ENCODE results near the gene ACAN. TPM values are rescaled to one million over a fixed set of nuclear protein-coding genes. Genes with fewer than 3 reads are reported as not detected.

Gene ACAN
- total and polyA plus RNA-seq, 7 donors: 0.06 to 0.69 (median 0.12) TPM

DNA sequence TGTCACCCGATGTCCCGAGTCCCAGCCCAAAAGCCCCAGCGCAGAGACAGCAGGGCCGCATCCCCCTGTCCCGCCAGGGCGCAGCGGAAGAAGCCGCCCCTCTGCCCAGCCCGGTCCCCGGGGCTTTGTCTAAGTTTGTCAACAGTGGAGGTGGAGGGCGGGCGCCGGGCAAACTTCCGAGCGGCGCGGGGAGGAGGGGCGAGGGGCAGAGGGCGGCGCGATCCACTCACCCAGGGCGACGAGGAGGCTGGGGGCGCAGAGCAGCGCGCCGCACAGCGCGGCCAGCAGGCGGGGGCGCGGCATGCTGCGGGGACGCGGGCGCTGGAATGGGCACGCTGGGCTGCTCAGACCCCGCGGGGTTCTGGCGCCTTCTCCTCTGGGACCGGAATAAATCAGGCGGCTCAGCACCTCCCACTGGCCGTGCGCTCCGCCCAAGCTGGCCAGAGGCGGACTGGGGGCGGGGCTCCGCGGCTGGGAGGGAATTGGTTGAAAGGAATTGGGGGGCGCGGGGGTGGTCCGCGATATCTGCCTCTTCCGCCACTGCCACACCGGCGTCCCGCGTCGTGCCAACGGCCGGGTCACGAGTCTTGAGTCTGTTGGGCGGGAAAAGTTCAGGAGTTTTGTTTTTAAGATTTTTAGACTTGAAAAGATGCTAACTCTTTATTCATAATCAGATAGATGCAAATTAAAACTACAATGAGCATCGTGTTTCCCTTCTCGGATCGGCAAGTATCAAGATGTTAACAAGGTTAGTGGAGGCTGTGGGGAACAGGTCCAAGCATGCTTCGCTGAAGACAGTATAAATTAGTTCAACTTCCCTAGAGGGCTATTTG is 110.0 kb downstream of the ACAN start, which contains the start of gene MFGE8:
TSS of gene MFGE8 (minus strand) at position 363 of the 833 bp plus-strand sequence. CDS start at position 303, 60 bp downstream.
- Histone ChIP-seq H3K27me3 (ENCODE audit: insufficient read depth in 3 of 3, low read length in 2 of 3) (no peaks in the 10 kb centered on the region), H3K4me1 (peaks cover 54% of the 10 kb centered on the region), H3K36me3 (ENCODE audit: insufficient read depth in 1 of 2, low read depth in 1 of 2) (peaks cover 6 to 19% of the 10 kb centered on the region in 2 donors), H3K27ac (peak within 1 kb of the TSS; percentile 93), H3K9me3 (no peaks in the 10 kb centered on the region), H3K4me3 (peak within 1 kb of the TSS; percentile 92)
- intact Hi-C loops (cut with DNase I): loop anchor here in 1 of 2 donors (5.0 kb wide), 1 partner anchor 174 kb away; the partner anchor contains the start of gene ABHD2
- DNase-seq (peak; percentile 85 to 93), ATAC-seq (peak; percentile 69 to 76 (median 74))
- TF ChIP-seq, protein P1, sequence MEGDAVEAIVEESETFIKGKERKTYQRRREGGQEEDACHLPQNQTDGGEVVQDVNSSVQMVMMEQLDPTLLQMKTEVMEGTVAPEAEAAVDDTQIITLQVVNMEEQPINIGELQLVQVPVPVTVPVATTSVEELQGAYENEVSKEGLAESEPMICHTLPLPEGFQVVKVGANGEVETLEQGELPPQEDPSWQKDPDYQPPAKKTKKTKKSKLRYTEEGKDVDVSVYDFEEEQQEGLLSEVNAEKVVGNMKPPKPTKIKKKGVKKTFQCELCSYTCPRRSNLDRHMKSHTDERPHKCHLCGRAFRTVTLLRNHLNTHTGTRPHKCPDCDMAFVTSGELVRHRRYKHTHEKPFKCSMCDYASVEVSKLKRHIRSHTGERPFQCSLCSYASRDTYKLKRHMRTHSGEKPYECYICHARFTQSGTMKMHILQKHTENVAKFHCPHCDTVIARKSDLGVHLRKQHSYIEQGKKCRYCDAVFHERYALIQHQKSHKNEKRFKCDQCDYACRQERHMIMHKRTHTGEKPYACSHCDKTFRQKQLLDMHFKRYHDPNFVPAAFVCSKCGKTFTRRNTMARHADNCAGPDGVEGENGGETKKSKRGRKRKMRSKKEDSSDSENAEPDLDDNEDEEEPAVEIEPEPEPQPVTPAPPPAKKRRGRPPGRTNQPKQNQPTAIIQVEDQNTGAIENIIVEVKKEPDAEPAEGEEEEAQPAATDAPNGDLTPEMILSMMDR (IDR thresholded peaks at IDR 0.05): no peak
- WGBS, 3 donors: 1 to 2% (median 1%) methylated on average over 36 to 67 of the region's 67 CpGs

DNA sequence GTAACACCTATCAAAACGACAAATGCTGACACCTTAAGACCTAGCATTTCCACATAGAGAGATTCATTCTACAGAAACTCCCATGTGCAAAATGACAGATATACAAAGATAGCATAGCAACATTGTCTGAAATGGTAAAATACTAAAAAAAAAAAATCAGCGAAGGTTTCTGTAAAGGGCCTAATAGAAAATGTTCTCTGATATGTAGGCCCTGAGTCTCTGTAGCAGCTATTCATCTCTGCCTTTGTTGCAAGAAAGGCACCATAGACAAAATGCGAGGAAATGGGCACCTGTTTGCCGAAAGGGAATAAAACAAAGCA is 110.6 kb downstream of the ACAN start:
- Histone ChIP-seq H3K9me3 (no peaks in the 10 kb centered on the region), H3K36me3 (ENCODE audit: insufficient read depth in 1 of 2, low read depth in 1 of 2) (peaks cover under 1 to 13% of the 10 kb centered on the region in 2 donors), H3K4me3 (peak overlapping the region; percentile 92), H3K27me3 (ENCODE audit: insufficient read depth in 3 of 3, low read length in 2 of 3) (no peaks in the 10 kb centered on the region), H3K4me1 (peaks cover 52% of the 10 kb centered on the region), H3K27ac (peak overlapping the region; percentile 93)
- WGBS, 3 donors: 64 to 76% (median 67%) methylated on average over 4 of the region's 4 CpGs
- no peak for DNase-seq
- intact Hi-C loops (cut with DNase I): loop anchor here in 1 of 2 donors (5.0 kb wide), 1 partner anchor 173 kb away; the partner anchor contains the start of gene ABHD2
- ATAC-seq: no peak
- TF ChIP-seq, protein P1 (IDR thresholded peaks at IDR 0.05): no peak

DNA sequence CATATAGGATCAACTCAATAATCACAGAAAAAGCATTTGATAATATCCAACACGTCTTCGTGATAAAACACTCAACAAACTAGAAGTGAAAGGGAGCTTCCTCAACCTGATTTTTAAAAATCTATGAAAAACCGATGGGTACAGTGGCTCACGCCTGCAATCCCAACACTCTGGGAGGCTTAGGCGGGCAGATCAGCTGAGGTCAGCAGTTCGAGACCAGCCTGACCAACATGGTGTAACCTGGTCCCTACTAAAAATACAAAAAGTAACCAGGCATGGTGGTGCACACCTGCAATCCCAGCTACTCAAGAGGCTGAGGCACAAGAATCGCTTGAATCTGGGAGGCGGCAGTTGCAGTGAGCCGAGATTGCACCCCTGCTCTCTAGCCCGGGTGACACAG is 112.1 kb downstream of the ACAN start:
- Histone ChIP-seq H3K27ac (peak overlapping the region; percentile 93), H3K36me3 (ENCODE audit: insufficient read depth in 1 of 2, low read depth in 1 of 2) (no peaks in the 10 kb centered on the region), H3K9me3 (no peaks in the 10 kb centered on the region), H3K27me3 (ENCODE audit: insufficient read depth in 3 of 3, low read length in 2 of 3) (no peaks in the 10 kb centered on the region), H3K4me1 (peaks cover 48% of the 10 kb centered on the region), H3K4me3 (no peak overlapping the region)
- ATAC-seq: no peak
- 91 to 95% (median 94%) methylated on average over 10 of the region's 10 CpGs for WGBS, 3 donors
- TF ChIP-seq, protein P1 (IDR thresholded peaks at IDR 0.05): no peak
- no peak for DNase-seq
- intact Hi-C loops (cut with DNase I): no loop called here

DNA sequence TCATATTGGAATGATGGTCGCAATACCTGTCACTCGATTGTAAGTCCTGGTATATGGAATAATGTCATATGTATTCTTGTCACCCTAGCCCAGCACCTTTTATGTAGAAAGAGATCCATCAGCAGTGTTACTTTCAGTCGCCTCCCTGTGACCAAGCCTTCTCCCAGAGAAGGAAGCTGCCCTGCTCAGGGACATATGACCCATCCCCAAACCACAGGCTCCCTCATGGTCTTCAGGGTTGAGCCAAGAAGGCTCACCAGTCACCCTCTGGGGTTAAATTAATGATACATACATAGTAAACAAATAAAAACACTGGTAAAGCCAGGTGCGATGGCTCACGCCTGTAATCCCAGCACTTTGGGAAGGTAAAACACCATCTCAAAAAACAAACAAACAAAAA is 114.5 kb downstream of the ACAN start:
- DNase-seq (no peak), ATAC-seq (no peak)
- intact Hi-C loops (cut with DNase I): no loop called here
- TF ChIP-seq, protein P1 (IDR thresholded peaks at IDR 0.05): no peak
- Histone ChIP-seq H3K27me3 (ENCODE audit: insufficient read depth in 3 of 3, low read length in 2 of 3) (no peaks in the 10 kb centered on the region), H3K9me3 (no peaks in the 10 kb centered on the region), H3K4me1 (peaks cover 34% of the 10 kb centered on the region), H3K36me3 (ENCODE audit: insufficient read depth in 1 of 2, low read depth in 1 of 2) (no peaks in the 10 kb centered on the region), H3K4me3 (no peak overlapping the region), H3K27ac (peak overlapping the region; percentile 84)
- 90 to 92% (median 92%) methylated on average over 5 of the region's 5 CpGs for WGBS, 3 donors

Data from psoas muscle (tissue), 8 donors.